SK-N-SH (cell line): ENCODE measurements around the gene MAPK13.

Experiments used
- CTCF ChIP-seq: fragments of 200-600 bp; sonication (generic); IDR thresholded peaks from 2 replicates; pipeline ENCODE4 v1.6.1; 2017; ENCODE audit warnings: antibody characterized with exemption, mild to moderate bottlenecking, moderate library complexity
- EP300 ChIP-seq, 2 experiments: IDR thresholded peaks; 2 replicates each; pipeline versions ENCODE4 v1.4.0 to v1.6.1; 2012; ENCODE audit warnings: borderline replicate concordance in 1 of 2, low read depth in 1 of 2, low read length in 1 of 2
- GATA2 ChIP-seq: sonication (generic); formaldehyde crosslinking; IDR thresholded peaks from 2 replicates; pipeline ENCODE4 v1.5.0; 2020; ENCODE audit warnings: mild to moderate bottlenecking, missing genetic modification reagents
- JUND ChIP-seq: IDR thresholded peaks from 2 replicates; pipeline ENCODE4 v1.4.0; 2012
- POLR2AphosphoS5 ChIP-seq: IDR thresholded peaks from 2 replicates; pipeline ENCODE4 v1.6.1; 2012; ENCODE audit warnings: low read depth, low read length
- YY1 ChIP-seq: IDR thresholded peaks from 2 replicates; pipeline ENCODE4 v1.4.0; 2012; ENCODE audit warnings: low read depth, mild to moderate bottlenecking

GRCh38 chr6:36116943-36117342 is 13.4 kb upstream of the MAPK13 start:
- TF ChIP-seq CTCF (no peak), GATA2 (CRISPR knock-in tag) (no peak), POLR2AphosphoS5 (no peak), EP300 (IDR thresholded peaks at IDR 0.05; ENCODE audit: borderline replicate concordance in 1 of 2, low read depth in 1 of 2, low read length in 1 of 2) (no peak), YY1 (no peak), JUND (no peak)
